BJ (cell line): Measurements from ENCODE around the gene MGAT4A. TPM values are rescaled to one million over a fixed set of nuclear protein-coding genes. Genes with fewer than 3 reads are reported as not detected.

ENCODE experiments used
- CTCF ChIA-PET: fragments of 350-600 bp; formaldehyde crosslinking; extraction: SDS; loops from one replicate; lab custom pipeline; 2021; ENCODE audit warnings: antibody characterized with exemption, inconsistent platforms; lab: Yijun Ruan, JAX
- POLR2A ChIA-PET: fragments of 300-600 bp; sonication (Branson Sonifier 250); formaldehyde crosslinking; extraction: SDS; loops from one replicate; lab custom pipeline; 2021; ENCODE audit warnings: antibody characterized with exemption; lab: Charles Lee
- DNase-seq: peaks from one replicate; pipeline ENCODE4 v3.0.0-alpha.2; 2011; ENCODE audit warnings: low read depth
- H3K27me3 ChIP-seq: 2 replicates; pipeline ENCODE4 v1.6.0; 2011; ENCODE audit warnings: low read length; ENCODE audit not compliant: control insufficient read depth, insufficient read depth
- H3K36me3 ChIP-seq: 2 replicates; pipeline ENCODE4 v1.5.1; 2011; ENCODE audit warnings: low read length; ENCODE audit not compliant: control insufficient read depth, insufficient read depth
- H3K4me3 ChIP-seq: 2 replicates; pipeline ENCODE4 v1.5.1; 2011; ENCODE audit warnings: low read depth, mild to moderate bottlenecking, control low read depth, low read length
- CTCF ChIP-seq: IDR thresholded peaks from 2 replicates; pipeline ENCODE4 v1.5.1; 2011; ENCODE audit warnings: low read depth, mild to moderate bottlenecking, control low read depth, inconsistent platforms, low read length, moderate library complexity; ENCODE audit not compliant: insufficient read depth
- polyA plus RNA-seq: library from polyadenylated mRNA; depleted of rRNA; stranded (reverse); fragments of >200 nt; gene quantifications from 2 replicates; pipeline ENCODE4 v1.2.3, GENCODE V29; 2011

MGAT4A gene
- polyA plus RNA-seq, 1 experiment, result not detected

DNA sequence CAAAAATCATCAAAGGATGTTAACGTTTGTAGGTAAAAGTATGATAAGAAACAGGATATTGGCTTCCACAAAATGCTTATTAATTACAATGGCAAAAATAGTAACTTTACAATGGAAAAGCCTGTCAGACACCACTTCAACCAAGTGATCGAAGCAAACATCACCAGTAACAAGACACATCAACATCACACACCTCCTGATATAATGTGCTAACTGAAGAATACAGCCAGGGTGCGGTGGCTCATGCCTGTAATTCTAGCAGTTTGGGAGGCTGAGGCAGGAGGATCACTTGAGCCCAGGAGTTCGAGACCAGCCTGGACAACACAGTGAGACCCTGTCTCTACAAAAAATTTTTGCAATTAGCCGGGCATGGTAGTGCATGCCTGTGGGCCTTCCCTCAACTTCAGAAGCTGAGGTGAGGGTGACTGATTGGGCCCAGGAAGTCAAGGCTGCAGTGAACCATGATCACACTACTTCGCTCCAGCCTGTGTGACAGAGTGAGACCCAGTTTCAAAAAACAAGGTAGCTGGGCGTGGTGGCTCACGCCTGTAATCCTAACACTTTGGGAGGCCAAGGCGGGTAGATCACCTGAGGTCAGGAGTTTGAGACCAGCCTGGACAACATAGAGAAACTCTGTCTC, 15.0 kb downstream of the MGAT4A start:
- Histone ChIP-seq H3K4me3 (no peak overlapping the region), H3K27me3 (peaks cover 2% of the 10 kb centered on the region; the same call in 1 of the 2 replicates), H3K36me3 (no peaks in the 10 kb centered on the region)
- no peak for TF ChIP-seq CTCF
- CTCF ChIA-PET, result interaction anchor here (0.6 kb wide), 1 partner anchor 201 kb away, joined by 4 read pairs; no protein-coding TSS in a partner anchor
- POLR2A ChIA-PET, result no interaction called here
- DNase-seq, result no peak

DNA sequence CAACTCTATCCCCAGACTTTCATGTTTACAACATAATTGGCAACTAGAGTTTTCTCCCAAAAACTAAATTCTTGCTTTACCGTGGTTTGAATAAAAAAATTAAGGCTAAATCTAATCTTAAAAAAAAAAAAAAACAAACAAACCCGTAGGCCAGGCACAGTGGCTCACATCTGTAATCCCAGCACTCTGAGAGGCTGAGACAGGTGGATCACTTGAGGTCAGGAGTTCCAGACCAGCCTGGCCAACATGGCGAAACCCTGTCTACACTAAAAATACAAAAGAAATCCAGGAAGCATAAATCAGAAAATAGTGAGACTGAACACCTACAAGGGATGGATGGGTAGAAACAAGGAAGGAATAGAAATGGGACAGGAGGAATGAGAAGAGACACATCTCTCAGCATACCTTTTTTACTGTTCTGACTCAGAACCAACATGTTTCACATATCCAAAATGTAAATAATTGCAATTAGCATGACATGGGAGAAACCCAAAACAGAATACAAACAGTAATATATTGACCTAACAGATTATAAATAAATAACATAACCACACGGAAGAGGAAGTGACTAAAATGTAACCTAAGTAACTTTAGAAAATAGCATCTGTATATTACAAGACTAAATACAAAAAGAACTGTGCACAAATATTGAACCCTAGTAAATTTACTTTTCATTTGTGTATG, 17.5 kb downstream of the MGAT4A start:
- TF ChIP-seq CTCF, result no peak
- H3K4me3 ChIP-seq, result no peak overlapping the region
- POLR2A ChIA-PET, result no interaction called here
- CTCF ChIA-PET, result interaction anchor here (1.1 kb wide), 1 partner anchor 64 kb away, joined by 3 read pairs; no protein-coding TSS in a partner anchor
- DNase-seq, result no peak
- H3K27me3 ChIP-seq, result no peaks in the 10 kb centered on the region; the same call in 1 of the 2 replicates
- no peaks in the 10 kb centered on the region for H3K36me3 ChIP-seq

- no peaks in the 10 kb centered on the region for H3K36me3 ChIP-seq
- ChIA-PET CTCF (interaction anchor here (0.9 to 1.1 kb wide), 2 partner anchors 16 to 63 kb away, joined by 3 read pairs; no protein-coding TSS in a partner anchor), POLR2A (no interaction called here)
- no peak overlapping the region for H3K4me3 ChIP-seq
- no peak for DNase-seq
- H3K27me3 ChIP-seq, result no peaks in the 10 kb centered on the region; the same call in 1 of the 2 replicates
- TF ChIP-seq CTCF, result no peak
Measured at GRCh38 chr2:98712145-98712544, 18.8 kb downstream of the MGAT4A start.

- no peak for TF ChIP-seq CTCF
- H3K36me3 ChIP-seq, result no peaks in the 10 kb centered on the region
- POLR2A ChIA-PET, result no interaction called here
- DNase-seq, result no peak
- no peak overlapping the region for H3K4me3 ChIP-seq
- H3K27me3 ChIP-seq, result no peaks in the 10 kb centered on the region; the same call in 1 of the 2 replicates
- CTCF ChIA-PET, result no interaction called here
Measured at GRCh38 chr2:98711506-98711905, 19.4 kb downstream of the MGAT4A start.

DNA sequence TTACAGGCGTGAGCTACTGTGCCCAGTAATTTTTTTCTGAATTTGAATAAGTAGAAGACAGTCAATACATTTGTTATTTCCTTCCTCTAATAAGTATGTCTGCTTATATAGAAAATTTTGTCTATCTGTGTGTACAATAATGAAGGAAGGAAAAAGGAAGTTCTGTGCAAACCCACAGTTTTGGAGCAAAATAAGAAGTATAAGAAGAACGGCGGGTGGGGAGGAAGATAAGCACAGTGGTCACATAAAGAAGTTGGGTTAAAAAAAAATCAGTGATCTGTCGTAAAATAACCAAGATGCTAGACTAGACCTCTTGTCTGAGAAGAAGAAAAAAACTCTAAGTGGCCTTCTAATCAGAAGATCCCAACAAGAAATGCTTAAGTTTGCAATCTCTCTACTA, 20.2 kb downstream of the MGAT4A start:
- no peak overlapping the region for H3K4me3 ChIP-seq
- CTCF ChIA-PET, result no interaction called here
- H3K27me3 ChIP-seq, result no peaks in the 10 kb centered on the region; the same call in 1 of the 2 replicates

More for the DNA sequence above, 20.2 kb downstream of the MGAT4A start:
- H3K36me3 ChIP-seq, result no peaks in the 10 kb centered on the region
- no peak for TF ChIP-seq CTCF
- POLR2A ChIA-PET, result no interaction called here
- no peak for DNase-seq
